KOPT-K1 (cell line): ENCODE measurements around the gene ADORA1.

Experiments used
- H3K27ac ChIP-seq: fragments of 200-600 bp; sonication (generic); 2 replicates; pipeline ENCODE4 v1.5.1; 2016; ENCODE audit warnings: antibody characterized with exemption, mild to moderate bottlenecking, low read depth, low read length; ENCODE audit not compliant: poor library complexity, severe bottlenecking
- H3K36me3 ChIP-seq: fragments of 200-600 bp; sonication (generic); 2 replicates; pipeline ENCODE4 v1.5.1; 2017; ENCODE audit warnings: antibody characterized with exemption, mild to moderate bottlenecking, low read length, moderate library complexity; ENCODE audit not compliant: insufficient read depth
- H3K9me3 ChIP-seq: fragments of 200-600 bp; sonication (generic); 2 replicates; pipeline ENCODE4 v1.5.1; 2017; ENCODE audit warnings: antibody characterized with exemption, low read length, mild to moderate bottlenecking; ENCODE audit not compliant: insufficient read depth, poor library complexity, severe bottlenecking

ADORA1 gene

DNA sequence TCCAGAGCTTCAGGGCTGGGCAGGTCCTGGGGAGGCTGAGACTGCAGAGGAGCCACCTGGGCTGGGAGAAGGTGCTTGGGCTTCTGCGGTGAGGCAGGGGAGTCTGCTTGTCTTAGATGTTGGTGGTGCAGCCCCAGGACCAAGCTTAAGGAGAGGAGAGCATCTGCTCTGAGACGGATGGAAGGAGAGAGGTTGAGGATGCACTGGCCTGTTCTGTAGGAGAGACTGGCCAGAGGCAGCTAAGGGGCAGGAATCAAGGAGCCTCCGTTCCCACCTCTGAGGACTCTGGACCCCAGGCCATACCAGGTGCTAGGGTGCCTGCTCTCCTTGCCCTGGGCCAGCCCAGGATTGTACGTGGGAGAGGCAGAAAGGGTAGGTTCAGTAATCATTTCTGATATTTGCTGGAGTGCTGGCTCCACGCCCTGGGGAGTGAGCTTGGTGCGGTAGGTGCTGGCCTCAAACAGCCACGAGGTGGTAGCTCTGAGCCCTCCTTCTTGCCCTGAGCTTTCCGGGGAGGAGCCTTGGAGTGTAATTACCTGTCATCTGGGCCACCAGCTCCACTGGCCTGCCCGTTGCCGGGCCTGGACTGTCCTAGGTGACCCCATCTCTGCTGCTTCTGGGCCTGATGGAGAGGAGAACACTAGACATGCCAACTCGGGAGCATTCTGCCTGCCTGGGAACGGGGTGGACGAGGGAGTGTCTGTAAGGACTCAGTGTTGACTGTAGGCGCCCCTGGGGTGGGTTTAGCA is 38.8 kb downstream of the ADORA1 start:
- H3K27ac ChIP-seq: no peak overlapping the region
- no peaks in the 10 kb centered on the region for H3K9me3 ChIP-seq
- no peaks in the 10 kb centered on the region for H3K36me3 ChIP-seq

DNA sequence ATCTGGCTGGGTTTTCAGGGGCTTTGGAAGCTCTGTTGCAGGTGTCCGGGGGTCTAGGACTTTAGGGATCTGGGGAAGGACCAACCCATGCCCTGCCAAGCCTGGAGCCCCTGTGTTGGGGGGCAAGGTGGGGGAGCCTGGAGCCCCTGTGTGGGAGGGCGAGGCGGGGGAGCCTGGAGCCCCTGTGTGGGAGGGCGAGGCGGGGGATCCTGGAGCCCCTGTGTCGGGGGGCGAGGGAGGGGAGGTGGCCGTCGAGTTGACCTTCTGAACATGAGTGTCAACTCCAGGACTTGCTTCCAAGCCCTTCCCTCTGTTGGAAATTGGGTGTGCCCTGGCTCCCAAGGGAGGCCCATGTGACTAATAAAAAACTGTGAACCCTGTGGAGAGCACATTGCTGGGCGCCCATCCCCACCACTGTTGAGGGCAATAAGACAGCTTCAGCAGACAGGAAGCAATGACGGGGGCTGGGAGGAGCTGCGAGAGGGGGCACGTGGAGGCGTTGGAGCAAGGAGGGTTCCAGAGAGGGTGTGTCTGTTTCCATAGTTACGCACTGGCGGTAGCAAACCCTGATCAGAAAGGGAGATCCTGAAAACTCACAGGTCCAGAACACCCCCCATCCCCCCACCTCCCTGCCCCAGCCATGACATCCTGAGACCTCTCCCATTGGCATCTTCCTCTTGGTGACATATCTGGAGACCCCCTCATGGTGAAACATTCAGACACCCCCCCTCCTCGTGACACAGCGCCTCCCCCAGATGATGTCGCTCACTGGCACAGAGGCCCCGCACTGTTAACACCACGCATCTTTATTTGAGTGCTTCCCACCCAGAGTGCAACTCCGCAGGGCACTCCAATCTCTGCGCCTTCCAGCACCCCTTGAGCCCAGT is 39.7 kb downstream of the ADORA1 start:
- H3K36me3 ChIP-seq: no peaks in the 10 kb centered on the region
- no peak overlapping the region for H3K27ac ChIP-seq
- no peaks in the 10 kb centered on the region for H3K9me3 ChIP-seq

DNA sequence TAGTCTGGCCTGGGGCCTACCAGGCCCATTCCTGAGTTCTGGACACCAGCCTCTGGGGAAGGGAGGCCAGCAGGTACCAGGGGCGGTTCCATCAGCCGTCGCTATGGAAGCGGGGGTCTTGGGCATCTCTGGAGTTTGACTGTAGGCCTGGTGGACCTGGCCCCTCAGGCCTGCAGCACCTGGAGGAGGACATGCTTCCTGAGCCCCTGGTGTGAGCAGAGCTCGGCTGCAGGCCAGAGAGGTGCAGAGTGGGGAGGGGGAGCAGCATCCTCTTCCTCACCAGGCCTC is 40.3 kb downstream of the ADORA1 start:
- H3K9me3 ChIP-seq: no peaks in the 10 kb centered on the region
- H3K36me3 ChIP-seq: no peaks in the 10 kb centered on the region
- H3K27ac ChIP-seq: no peak overlapping the region

DNA sequence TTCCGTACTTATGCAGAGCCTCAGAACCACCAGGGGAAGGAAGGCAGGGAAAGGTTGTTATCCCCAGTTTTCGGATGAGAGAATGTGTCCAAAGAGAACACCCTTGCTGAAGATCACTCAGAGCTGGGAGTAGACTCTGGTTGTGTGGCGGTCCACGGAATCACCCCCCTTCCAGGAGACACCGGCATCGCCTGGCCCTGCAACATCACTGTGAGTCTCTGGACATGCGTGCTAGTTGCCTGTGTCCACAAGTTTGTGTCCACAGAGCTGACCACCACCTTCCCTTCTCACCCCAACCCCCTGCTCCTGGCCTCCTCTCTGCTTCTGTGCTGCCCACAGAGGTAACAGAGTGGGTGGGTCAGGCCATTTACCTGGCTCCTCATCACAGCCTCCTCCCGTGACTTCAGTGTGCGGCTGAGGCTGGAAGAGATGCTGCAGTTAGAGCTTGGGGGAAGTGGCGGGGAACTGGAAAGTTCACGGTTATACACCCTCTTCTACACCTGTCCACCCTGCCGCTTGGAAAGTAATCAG is 40.8 kb downstream of the ADORA1 start:
- Histone ChIP-seq H3K9me3 (no peaks in the 10 kb centered on the region), H3K36me3 (no peaks in the 10 kb centered on the region), H3K27ac (no peak overlapping the region)

DNA sequence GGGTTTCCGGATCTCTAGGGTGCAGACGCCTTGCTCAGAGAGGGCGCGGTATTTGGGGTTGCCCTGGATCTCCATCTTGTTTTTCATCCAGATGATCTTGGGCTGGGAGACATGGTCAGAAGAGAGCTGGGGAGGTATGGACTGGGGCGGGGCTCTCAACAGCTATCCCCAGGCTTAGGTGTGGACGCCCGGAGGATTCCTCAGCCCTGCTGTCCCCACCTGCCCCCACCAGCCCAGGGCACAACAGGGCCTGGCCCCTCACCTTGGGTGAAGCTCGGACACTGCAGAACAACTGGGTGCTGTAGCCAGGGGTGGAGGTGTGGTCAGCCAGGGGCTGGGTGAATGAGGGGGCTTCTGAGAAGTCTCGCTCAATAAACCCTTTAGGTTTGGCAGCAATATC is 41.5 kb downstream of the ADORA1 start:
- Histone ChIP-seq H3K9me3 (no peaks in the 10 kb centered on the region), H3K27ac (no peak overlapping the region), H3K36me3 (no peaks in the 10 kb centered on the region)

DNA sequence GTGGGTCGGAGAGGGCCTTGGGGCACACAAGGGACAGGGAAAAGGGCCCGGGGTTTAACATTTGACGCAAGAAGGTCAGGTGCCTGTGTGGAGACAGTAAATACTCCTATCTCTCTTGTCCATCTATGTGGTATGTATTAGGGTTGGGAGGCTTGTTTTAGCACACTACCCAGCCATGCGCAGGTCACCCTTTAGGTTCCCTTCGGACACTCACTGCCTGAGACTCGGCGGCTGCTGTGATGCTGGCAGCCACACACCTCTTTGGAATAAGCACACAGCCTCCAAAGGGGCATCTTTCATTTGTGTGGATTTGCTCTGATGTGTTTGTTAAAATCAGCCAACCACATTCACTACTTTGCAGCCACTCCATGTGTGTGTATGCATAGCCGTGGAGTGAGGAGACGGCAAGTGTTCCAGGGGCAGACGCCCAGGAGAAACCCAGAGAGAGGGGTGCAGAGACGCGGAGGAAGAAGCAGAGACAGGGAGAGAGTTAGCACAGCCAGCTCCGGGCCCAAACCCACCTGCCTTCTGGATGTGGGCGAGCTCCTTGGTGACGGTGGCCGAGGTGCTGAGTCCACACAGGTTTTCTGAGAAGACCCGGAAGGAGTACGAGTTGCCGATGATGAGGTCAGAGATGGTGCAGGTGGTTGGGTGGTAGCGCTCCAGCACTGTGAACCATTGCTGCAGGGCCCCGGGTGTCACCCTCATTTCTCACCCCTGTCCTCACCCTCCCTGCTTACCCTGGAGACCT is 42.4 kb downstream of the ADORA1 start:
- Histone ChIP-seq H3K27ac (no peak overlapping the region), H3K36me3 (no peaks in the 10 kb centered on the region), H3K9me3 (no peaks in the 10 kb centered on the region)

DNA sequence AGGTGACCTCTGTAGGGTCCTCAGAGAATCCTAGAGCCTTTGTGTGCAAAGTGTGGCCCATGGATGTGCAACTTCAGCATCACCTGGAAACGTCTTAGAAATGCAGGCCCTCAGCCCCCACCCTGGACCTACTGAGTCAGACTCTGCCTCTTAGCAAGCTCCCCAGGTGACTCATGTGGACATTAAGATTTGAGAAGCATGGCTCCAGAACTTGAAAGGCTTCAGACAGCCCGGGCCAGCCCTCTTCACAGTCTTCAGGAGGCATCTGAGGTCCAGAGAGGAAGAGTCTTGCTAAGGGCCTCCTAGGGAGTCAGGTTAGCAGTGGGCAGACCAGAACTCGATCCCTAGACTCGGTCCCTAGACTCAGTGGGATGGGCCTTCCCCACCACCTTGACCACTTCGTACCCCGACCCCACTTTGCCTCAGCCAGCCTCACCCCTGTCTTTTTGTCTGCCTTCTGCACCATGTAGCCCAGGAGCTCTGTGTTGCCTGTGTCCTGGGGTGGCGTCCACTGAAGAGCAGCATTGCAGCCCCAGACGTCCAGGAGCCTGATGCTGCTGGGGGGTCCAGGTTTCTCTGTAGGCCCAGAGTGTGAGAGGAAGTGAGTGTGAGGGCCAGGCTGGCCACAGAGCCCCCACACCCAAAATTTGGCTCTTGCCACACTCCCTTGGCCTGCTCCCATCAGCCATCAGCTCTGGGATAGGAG is 43.3 kb downstream of the ADORA1 start:
- H3K36me3 ChIP-seq: no peaks in the 10 kb centered on the region
- H3K9me3 ChIP-seq: no peaks in the 10 kb centered on the region
- no peak overlapping the region for H3K27ac ChIP-seq

DNA sequence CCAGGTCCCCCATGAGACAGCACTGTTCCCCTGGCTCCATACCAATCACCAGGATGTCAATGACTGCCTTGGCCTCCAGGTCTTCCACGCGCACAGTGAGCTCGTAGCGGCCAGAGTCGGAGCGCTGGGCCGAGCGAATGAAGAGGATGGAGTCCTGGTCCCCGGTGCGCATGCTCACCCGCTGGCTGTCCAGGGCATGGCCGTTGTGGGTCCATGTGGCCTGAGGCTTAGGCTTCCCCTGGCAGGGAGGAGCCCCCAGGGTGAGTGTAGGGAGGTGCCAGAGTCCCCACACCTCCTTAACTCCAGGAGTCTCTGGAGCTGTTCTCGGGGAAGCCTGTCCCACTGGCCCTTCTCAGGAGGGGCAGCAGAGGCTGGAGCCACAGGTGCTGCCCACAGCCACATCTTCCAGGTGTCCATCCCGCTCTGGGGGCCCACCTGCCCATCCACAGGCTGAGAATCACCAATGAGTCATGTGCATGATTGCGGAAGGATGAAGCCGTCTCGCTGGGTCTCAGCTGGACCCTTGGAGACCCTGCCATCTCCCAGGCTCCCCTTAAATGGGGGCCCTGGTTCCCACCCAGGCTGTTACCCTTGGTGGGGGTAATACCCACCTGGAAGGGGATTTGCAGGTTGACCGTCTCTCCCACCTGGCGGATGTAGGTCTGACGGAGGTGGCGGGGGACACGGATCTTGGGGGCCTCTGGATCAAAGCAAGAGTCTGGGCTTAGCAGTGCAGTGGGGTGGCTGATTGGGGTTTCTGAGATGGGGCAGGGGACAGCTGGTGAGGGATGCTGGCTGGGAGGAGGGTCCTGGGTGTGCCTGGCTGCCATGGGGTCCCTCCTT is 44.0 kb downstream of the ADORA1 start:
- Histone ChIP-seq H3K36me3 (no peaks in the 10 kb centered on the region), H3K27ac (no peak overlapping the region), H3K9me3 (no peaks in the 10 kb centered on the region)

DNA sequence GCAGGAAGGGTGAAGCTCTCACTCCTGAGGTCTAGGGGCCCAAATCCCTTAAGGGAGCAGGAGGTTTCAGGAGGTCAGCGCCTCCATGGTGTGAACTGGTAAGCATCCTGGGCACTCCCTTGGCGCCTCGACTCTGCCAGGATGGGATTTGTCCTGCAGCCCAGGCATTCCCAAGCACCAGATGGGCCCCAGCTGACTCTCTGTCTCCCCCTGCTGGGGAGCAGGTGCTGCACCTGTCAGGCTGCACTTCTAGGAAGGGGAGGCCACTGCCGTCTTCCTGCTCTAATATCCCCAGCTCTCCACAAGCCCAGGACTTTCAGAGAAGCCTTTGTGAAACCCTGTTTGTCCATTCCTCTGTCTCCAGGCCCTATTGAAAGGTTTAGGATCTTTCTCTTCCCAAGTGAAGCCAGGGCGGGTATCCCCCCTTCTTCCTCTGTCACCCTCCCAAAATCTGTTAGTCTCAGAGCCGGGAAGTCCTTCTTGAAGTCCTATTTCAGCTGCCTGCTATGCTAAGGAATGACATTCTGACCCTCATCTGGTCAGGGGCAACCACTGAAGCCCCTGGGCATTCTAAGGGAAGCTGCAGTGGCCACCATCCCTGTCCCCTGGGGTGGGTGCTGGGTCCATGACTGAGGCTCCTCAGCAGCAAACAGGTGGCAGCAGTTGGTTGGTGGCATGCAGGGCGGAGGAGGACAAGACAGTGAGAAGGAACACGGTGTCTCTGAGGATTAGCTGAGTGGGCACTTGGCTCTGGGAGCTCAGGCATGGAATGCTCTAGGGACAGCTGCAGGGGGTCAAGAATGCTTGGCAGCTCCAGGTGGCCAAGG is 44.9 kb downstream of the ADORA1 start:
- Histone ChIP-seq H3K9me3 (no peaks in the 10 kb centered on the region), H3K27ac (no peak overlapping the region), H3K36me3 (no peaks in the 10 kb centered on the region)

DNA sequence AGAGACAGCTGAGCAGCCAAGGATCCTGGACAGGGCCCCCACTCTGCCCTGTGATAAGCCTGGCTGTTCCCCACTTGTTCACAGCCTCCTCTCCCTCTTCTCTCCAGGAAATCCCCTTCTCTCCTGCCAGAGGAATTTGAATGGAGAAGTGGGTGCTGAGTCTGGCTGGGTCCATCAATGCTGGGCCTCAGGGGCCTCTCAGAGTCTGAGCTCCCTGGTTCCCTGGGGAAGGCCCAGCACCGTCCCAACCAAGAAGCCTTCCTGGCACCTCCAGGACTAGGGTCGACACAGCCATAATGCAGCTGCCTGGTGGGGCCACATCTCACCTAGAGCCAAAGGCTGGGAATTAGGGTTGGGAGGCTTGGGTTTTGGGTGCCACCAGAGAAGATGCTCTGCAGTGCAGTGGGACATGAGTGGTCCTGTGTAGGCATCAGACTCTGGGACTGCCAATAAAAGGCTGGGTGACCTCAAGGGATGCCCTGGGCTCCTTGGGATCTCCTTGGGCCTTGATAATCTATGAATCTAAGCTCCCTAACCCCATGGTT is 45.6 kb downstream of the ADORA1 start:
- no peaks in the 10 kb centered on the region for H3K36me3 ChIP-seq
- no peaks in the 10 kb centered on the region for H3K9me3 ChIP-seq
- no peak overlapping the region for H3K27ac ChIP-seq

DNA sequence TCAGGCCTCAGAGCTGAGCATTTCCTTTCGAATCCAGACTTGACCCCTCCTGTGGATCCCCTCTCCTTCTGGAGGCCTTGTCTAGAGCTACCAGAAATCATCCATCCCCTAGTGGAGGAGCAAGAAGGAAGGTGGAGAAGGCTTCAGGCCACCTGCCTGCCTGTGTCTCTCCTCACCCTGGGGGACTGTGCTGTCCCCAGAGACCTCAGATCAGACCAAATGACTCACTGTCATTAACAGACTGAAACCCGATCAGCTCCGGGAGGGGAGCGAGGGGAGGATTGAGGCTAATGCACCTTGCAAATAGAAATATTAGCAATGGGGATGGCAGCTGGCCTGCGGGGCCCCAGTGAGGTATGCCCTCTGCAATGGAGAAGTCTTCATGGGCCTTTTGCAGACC is 46.0 kb downstream of the ADORA1 start:
- Histone ChIP-seq H3K9me3 (no peaks in the 10 kb centered on the region), H3K27ac (no peak overlapping the region), H3K36me3 (no peaks in the 10 kb centered on the region)

DNA sequence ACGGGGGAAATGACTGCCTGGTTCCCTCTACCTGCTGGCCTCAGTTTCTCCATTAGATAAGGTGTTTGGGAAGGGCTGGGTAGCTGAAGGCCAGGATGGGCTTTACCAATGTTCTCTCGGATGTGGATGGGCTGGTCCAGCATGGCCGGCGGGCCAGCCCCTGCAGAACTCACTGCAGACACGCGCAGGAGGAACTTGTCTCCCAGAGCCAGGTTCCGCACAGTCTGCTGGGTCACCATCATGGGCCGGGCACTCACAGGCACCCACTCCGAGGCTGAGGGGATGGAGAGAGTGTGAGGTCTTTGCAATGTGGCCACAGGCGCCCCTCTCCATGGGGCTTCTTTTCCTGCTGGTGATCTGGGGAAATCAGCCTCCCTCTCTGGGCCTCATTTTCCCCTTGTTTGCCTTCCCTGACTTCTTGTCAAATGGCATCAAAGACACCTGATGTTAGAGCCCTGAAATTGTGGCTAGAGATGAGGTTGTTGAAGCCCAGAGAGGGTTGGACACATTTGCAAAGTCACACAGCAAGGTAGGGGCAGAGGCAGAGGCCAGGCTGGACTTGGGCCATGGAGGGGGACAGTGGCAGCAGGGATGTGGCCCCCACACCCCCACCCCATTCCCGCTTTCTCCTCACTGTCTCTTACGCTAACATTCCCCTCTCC is 46.9 kb downstream of the ADORA1 start:
- H3K36me3 ChIP-seq: no peaks in the 10 kb centered on the region
- H3K27ac ChIP-seq: no peak overlapping the region
- no peaks in the 10 kb centered on the region for H3K9me3 ChIP-seq
